A549 treated with Mapracorat at 1 μM for 4 hours (cell line): ENCODE results near the gene WDR38. TPM values are rescaled to one million over a fixed set of nuclear protein-coding genes. Genes with fewer than 3 reads are reported as not detected.

Experiments
- total RNA-seq: library from RNA; stranded (reverse); fragments of 200-300 nt; extraction: Qiagen RNA extraction; gene quantifications from 5 replicates; pipeline ENCODE4 v1.2.3, GENCODE V29; 2022

WDR38 gene
- total RNA-seq: 0.11 to 0.15 TPM (median 0.13 TPM) in 4 of 5 replicates, not detected in the other

GRCh38 chr9:124852829-124853531, at the start of gene WDR38:
Gene WDR38 (plus strand): TSS chr9:124853460. CDS start chr9:124853532, 72 bp downstream.

GRCh38 chr9:124861342-124862229, 8.3 kb downstream of the WDR38 start, which contains the start of the genes ARPC5L and RPL35:
Gene ARPC5L (plus strand): TSS chr9:124862130. CDS start chr9:124869291, 7,161 bp downstream.
Gene RPL35 (minus strand): TSS chr9:124861957. CDS start chr9:124861912, 45 bp downstream.

Other genes starting within 250 kb of the WDR38 start
- 1.5 to 2.1 TPM (median 1.8 TPM) in 5 replicates for gene NR6A1, start 82.1 kb upstream of the WDR38 start, total RNA-seq
- gene OLFML2A, start 76.3 kb upstream of the WDR38 start, total RNA-seq: 19.1 to 31.2 TPM (median 27.9 TPM) in 5 replicates
- gene RPL35, start 8.5 kb downstream of the WDR38 start, total RNA-seq: 2,829 to 3,261 TPM (median 2,904 TPM) in 5 replicates
- 58.9 to 83.2 TPM (median 70.0 TPM) in 5 replicates for gene ARPC5L, start 8.7 kb downstream of the WDR38 start, total RNA-seq
- gene GOLGA1, start 87.6 kb downstream of the WDR38 start, total RNA-seq: 9.9 to 11.4 TPM (median 10.8 TPM) in 5 replicates